NCI-H82 (cell line): ENCODE results near the gene DENND4A.
"Not testable (repeated sequence)": the region's sequence is repeated elsewhere in the genome, so short reads cannot be mapped to it uniquely, and the experiment has no call there.

Source experiments
- DNase-seq: peaks from one replicate; lab custom pipeline; 2025; lab: John Stamatoyannopoulos, UW

DENND4A gene

DNA sequence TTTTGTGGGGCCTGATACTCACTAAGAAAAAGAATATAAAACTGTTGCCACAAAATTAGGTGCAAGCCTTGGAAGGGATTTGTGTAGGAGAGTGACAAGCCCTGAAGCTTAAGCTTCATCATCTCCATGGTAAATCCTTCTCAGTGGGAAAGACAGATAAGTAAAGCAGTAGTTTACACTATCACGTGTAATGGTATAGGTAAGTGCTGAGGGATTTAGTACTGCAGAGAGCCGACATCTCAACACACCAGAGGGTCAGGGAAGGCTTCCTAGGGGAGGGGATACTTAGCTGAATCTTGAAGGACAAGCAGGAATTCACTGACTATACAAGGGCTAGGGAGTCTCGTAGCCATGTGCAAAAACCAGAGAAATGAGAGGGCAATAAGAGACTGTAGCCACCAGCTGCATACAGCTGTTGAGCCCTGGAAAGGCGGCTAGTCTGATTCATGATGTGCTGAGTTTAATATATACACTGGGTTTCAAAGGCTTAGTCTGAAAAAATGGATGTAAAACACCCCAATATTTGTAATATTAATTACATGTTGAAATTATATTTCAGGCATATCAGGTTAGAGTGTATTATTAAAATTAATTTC, 159.2 kb downstream of the DENND4A start:
- peak; percentile 88 for DNase-seq

DNA sequence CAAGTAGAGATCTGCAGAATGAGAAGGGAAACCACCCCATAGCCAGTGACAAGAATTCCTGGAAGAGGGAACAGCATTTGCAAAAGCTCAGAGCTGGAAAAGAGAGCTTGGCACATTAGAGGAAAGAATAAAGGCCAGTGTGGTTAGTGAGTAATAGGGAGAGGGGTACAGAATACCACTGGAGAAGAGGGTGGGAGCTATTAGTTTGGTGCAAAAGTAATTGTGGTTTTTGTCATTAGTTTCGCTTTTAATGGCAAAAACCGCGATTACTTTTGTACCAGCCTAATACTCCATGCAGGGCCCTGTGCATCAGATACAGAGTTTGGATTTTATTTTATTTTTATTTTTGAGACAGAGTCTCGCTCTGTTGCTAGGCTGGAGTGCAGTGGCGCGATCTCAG, 160.6 kb downstream of the DENND4A start:
- no peak for DNase-seq

DNA sequence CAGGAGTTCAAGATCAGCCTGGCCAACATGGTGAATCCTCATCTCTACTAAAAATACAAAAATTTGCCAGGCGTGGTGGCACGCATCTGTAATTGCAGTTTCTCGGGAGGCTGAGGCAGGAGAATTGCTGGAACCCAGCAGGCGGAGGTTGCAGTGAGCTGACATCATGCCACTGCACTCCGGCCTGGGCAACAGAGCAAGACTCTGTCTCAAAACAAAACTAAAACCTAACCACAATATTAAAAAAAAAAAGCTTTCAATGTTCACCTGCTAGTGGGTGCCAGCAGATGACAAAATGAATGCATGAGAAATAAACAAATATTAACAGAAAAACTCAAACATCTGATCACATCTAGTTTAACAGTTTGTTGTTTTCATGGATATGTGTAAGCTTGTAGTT, 161.3 kb downstream of the DENND4A start:
- no peak for DNase-seq

DNA sequence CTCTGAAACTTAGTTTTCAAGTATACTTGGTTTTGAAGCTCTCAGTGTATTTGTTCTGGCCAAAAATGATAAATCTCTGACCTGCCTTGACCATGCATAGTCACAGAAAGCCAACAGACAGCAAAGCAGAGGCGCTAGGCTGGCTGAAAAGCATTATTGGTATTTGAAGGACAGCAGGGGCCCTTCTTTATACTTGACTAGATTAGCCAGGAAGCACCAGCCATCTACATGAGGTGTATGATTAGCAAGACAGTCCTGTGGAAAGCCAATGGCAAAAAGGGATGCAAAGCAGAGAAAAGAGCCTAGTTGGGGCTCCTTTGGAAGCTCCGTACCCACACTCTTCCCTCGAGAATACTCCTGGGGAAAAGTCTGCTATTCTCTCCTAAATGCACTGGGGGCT, 162.5 kb downstream of the DENND4A start:
- no peak for DNase-seq

DNA sequence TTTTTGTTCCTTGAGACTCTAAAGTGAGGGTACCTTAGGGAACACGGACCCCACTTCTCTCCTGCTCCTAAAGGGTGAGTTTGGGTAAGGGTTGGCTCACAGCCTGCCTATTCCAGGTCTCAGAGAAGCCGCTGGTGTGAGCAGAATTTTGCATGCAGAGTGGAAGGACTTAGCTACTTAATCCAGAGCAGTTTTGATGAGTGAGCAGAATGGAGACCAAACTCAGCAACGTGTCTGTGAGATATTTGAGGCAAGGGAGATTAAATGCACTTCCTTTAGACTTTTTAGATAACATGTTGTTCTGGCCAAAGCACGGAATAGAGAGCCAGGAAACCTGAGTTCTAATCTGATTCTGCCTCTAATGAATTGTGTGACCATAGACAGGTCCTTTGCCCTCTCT, 165.2 kb downstream of the DENND4A start:
- DNase-seq = peak; percentile 12

DNA sequence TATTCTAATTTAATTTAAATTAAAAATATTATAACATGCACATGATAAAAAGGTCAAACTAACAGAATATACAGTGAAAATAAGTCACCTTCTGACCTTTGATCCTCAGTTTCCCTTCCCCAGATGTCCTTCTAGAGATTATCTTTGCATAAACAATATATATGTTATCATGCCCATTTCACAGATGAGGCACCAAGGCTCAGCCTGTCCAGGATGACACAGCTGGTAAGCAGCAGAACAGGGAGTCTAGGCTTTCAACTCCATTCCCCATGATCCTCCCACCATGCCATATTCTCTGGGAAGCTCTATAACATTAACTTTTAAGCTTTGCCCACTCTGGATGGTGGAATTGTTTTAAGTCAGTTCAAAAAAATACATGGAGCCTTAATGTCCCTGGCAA, 169.0 kb downstream of the DENND4A start:
- DNase-seq = no peak

DNA sequence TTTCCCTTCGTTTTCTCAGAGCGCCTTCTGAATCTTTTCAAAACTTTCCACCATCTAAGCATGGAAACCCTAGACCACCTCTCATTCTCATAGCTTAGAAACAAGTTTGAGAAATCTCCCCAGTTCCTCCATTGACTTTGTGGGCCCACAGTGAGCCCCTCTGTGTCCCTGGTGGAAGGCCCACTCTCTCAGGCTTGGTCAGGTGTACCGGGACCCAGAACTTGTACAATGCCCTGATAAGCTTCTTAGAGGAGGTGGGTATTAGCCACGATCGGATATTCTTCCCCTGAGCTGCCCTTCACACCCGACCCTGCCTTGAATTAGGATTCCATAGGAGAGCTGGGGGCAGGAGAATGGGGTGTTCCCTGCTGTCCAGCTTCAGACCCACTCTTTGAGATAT, 170.5 kb downstream of the DENND4A start, which contains the start of gene SLC24A1:
Gene SLC24A1, plus strand, starts transcription at position 301 of the 400 bp plus-strand sequence. CDS start 2,143 bp downstream, outside the sequence.
- peak; percentile 80 for DNase-seq

DNA sequence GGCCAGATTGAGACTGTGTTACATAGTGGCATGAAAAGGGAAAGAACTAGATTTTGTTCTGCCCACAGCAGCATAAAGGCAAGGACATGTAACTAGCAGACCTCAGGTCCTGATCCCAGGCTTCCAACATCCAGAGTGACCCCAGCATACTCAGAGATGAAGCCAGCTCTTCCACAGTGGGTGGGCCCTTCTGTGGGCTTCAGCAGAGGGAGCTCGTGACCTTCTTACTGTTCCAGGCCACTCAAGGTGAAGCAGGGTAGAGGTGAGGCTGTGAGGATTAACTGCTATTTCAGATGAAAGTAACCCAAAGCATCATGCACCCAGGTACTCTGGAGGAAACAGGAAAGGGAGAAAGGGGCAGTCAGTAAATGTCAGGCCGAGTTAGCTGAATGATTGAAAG, 171.3 kb downstream of the DENND4A start:
- no peak for DNase-seq

DNA sequence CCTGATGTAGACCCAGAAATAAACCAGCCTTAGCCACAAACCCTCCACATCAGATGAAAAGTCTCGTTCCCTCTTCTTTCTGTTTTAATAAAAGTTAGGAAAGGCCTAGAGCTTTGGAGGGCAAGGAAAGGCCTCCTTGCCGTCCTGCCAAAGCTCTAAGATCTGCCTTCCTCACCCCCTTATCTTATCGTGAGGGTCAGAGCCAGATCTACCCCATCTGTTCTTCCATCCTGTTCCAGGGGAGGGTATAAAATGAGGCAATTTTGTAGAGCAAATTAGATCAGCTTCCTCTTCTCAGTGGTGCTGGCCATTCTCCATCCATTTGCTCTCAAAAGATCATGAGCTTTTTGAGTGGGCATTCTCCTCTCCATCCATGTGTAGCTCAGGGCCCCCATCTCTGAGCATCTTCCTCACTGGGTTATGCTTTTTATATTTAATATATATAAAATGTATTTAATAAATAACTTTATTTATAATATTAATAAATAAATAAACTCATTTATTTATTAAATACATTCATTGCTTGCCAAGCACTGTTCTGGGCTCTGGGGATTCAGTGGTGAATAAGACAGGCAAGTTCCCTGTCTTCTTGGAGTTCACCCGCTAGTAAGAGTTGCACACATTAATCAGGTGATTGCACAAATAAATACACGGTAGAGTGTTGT, 172.3 kb downstream of the DENND4A start:
- DNase-seq = peak; percentile 64

DNA sequence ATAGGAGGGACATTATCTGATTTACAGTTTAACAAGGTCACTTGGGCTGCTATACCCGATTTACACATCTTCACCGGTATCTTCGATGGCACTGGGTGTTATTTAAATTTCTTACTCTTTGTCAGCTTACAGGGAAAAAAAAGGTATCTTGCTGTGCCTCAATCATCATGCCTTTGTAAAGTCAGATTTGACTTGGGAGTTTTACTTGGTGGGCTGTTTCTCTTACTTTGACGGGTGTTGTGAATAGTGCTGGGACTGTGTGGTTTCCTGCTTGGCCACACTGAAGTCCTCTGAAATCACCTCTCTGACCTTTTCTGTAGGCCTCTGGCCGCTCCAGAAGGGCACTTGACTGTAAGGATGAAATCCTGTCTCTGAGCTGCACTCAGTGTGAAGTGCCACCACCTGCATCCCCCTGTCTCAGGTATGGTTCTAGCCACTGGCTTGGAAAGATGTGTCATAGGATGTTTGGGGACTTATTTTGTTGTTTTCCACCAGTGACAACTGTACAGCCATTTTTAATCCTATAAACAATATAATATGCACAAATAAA, 173.5 kb downstream of the DENND4A start:
- DNase-seq = no peak

DNA sequence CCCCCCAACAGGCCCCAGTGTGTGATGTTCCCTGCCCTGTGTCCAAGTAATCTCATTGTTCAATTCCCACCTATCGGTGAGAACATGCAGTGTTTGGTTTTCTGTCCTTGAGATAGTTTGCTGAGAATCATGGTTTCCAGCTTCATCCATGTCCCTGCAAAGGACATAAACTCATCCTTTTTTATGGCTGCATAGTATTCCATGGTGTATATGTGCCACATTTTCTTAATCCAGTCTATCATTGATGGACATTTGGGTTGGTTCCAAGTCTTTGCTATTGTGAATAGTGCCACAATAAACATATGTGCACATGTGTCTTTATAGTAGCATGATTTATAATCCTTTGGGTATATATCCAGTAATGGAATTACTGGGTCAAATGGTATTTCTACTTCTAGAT, 176.2 kb downstream of the DENND4A start:
- not testable (repeated sequence) for DNase-seq

DNA sequence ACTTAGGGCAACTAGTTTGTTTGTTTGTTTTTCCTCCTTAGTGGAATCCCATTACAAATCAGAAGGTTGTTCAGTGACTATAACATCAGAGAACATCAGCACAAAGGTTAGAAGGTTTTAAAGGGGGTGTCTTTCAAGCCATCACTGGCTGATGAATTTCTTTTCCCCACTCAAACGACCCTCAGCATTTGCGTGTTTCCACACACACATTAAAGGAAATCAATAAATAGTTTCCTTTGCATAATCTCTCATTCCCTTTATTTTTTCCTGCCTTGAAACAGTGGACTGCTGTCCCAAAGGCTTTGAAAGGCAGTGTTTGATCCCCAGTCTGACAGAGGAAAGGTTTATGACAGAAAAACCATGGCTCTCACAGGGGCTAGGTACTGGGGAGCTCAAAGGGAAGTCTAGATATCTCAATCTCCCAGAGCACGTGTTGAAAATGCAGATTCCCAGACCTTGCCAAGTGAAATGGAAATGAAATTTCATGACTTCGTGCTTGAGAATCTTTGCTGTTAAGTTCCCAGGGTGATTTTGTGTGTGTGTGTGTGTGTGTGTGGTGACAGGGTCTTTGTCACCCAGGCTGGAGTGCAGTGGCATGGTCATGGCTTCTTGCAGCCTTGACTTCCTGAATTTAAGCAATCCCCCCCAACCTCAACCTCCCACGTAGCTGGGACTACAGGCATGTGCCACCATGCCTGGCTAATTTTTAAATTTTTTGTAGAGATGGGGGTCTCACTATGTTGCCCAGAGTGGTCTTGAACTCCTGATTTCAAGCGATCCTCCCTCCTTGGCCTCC, 178.9 kb downstream of the DENND4A start:
- DNase-seq = no peak

DNA sequence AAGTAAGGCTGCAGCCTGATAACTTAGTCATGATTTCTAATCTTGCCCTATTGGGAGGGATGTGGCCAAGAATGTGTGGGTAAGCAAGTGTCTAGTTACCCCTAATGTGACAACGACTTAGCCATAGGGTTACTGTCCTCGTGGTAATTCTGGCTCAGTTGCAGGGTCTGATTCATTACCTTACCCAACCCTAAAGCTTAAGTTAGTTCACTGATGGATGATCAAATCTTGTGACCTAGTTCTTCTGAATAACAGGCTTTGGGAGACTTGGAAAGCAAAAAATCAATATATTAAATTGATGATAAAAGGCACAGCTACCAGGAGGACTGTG, 179.5 kb downstream of the DENND4A start:
- peak; percentile 23 for DNase-seq

DNA sequence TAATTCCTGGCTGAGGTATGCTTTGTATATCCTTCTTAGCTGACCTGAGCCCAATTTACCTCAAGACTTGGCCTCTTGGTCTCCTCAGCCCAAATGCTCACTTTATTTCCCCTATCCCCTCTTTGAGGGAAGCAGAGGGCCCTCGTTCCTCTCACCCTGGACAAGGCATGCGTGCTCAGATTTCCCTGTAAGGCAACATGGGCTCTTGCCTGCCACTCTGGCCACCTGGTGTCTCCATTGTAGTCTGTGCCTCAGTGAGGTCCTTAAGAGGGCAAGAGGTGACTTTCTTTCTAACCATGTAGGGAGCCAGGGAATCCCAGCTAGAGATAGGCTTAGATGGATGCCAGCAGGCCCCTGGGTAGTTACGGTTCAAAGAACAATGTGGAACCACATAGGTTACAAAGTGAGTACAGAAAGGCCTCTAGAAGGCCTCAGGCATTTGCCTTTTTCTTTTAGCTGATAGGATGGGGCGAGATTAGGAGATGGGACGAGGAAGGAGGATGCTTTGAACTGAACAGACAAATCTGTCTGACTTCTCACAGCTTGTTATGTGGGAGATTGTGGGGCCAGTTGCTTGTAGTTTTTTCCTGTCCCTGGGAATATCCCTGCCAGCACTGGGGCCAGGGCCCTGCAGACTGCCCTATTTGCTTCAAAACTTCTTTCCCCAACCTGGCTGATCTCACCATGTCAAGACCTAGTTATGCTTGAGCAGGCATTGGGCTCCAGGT, 180.0 kb downstream of the DENND4A start:
- no peak for DNase-seq

DNA sequence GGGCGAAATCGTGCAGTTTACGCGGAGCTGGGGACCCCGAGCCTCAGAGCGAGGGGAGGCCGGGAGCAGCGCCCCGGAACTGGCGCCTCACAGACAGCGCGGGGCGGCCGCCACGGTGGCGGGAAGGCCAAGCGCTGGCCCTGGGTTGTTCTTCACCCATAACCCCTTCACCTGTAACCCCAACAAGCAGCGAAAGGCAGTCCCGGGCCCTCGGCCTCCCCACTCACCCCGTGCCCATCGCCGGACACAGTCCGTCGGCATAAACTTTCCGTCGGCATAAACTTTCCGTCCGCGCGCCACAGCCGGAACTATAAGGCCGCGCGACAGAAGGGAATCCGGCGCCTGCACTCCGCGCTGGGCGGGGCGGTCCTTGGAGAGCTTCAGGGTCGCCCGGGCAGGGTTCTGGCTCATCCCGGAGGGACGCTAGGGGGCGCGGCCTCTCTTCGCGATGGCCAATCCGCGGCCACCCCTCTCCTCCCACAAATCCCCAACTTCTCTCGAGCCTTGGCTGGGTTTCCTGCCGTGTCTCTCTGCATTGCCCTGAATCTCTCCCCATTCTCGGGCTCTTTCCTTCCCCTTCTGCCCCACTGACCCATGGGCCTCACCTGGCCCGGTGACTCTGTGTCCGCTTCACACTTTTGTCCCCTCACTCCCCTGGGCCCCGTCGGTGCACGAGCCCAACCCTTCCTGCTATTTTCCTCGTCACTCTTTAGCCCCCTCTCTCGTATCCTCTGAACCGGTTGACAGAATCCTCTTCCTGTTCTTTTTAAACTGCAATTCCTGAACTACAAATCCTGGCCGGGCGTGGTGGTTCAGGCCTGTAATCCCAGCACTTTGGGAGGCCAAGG, 181.0 kb downstream of the DENND4A start, which contains the start of gene INTS14:
Gene INTS14, minus strand, starts transcription at position 261 of the 848 bp plus-strand sequence. CDS start 3,751 bp downstream, outside the sequence.
- DNase-seq = peak; percentile 99
